ENCODE measurements around the gene RAB41.

The RAB41 gene

DNA sequence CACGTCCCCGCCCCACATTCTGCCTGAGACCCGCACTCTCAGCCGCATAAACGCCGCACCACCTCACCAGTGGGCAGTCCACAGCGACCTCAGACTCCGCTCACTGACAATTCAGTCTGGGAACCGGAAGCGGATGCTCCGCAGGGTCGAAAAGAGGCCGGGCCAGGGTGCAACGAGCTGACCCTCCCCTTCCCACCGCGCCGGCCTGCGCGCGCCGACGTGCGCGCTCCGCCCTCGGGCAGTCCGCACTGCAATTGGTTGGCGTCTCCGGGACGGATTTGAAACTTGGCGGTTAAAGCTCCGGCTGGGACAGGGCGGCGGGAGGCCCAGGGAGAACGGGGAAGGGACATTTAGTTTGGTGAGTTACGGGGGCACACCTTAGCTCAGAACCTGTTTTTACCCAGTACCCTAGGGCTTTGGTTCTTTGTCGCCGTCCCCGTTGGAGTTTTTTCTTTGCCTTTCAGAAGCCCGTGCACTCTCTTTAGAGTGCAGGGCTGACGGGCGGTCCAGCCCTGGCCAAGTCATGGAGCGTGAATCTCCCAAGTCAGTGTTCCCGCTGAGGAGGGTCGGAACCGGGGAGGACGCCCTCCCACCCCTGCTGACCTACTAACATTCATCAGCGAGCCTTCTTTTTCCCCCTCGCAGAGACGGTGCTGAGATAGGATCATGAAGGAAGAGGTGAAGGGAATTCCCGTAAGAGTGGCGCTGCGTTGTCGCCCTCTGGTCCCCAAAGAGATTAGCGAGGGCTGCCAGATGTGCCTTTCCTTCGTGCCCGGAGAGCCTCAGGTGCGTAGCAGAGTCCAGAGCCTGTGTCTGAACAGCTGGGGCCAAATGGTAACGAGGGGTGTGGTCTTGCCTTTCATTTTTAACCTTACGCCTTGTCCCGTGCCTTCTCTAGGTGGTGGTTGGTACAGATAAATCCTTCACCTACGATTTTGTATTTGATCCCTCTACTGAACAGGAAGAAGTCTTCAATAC lies 8.1 kb downstream of the RAB41 start, which contains the start of the genes KIF4A and PDZD11 (continued):
- TF ChIP-seq, protein P1, sequence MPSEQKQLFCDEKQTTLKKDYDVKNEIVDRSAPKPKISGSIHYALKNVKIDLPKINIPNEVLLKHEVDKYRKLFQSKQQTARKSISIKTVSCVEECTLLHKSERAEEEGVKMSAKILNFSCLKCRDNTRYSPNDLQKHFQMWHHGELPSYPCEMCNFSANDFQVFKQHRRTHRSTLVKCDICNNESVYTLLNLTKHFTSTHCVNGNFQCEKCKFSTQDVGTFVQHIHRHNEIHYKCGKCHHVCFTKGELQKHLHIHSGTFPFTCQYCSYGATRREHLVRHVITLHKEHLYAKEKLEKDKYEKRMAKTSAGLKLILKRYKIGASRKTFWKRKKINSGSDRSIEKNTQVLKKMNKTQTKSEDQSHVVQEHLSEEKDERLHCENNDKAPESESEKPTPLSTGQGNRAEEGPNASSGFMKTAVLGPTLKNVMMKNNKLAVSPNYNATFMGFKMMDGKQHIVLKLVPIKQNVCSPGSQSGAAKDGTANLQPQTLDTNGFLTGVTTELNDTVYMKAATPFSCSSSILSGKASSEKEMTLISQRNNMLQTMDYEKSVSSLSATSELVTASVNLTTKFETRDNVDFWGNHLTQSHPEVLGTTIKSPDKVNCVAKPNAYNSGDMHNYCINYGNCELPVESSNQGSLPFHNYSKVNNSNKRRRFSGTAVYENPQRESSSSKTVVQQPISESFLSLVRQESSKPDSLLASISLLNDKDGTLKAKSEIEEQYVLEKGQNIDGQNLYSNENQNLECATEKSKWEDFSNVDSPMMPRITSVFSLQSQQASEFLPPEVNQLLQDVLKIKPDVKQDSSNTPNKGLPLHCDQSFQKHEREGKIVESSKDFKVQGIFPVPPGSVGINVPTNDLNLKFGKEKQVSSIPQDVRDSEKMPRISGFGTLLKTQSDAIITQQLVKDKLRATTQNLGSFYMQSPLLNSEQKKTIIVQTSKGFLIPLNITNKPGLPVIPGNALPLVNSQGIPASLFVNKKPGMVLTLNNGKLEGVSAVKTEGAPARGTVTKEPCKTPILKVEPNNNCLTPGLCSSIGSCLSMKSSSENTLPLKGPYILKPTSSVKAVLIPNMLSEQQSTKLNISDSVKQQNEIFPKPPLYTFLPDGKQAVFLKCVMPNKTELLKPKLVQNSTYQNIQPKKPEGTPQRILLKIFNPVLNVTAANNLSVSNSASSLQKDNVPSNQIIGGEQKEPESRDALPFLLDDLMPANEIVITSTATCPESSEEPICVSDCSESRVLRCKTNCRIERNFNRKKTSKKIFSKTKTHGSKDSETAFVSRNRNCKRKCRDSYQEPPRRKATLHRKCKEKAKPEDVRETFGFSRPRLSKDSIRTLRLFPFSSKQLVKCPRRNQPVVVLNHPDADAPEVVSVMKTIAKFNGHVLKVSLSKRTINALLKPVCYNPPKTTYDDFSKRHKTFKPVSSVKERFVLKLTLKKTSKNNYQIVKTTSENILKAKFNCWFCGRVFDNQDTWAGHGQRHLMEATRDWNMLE (tag by site-specific recombination; conservative IDR thresholded peaks at IDR 0.05; ENCODE audit: low read depth): peak; percentile 86
- TF ChIP-seq KLF10 (tag by site-specific recombination; IDR thresholded peaks at IDR 0.05) (peak; percentile 28; the same call in 1 of the 2 replicates), GLIS1 (tag by site-specific recombination; IDR thresholded peaks at IDR 0.05) (0 out of 2 replicates have a peak, but pooled peaks have one; percentile 12)

DNA sequence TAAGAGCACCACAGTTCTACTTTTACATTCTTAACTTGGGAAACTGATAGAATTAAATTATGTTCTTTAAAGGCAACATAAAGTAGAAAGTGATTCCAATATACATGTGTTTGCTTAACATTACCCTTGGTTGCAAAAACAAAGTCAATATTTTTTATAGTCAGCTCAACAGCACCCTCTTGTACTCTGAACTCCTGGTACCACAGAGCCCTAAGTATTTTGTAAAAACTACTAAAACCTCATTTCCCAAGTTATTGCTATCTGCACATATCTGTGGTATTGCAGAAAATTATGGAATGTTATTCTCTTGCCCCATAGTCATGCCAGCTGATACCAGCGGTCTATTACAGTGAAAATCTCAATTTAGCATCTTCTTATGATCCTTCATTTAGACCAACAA lies 10.8 kb downstream of the RAB41 start:
- no peak overlapping the region for H3K4me3 ChIP-seq (ENCODE audit: low read depth, low read length)
- CTCF ChIA-PET: interaction anchor here (0.7 to 1.1 kb wide), 2 partner anchors 259 to 262 kb away, joined by 3 read pairs; no protein-coding TSS in a partner anchor
- peaks cover 7% of the 10 kb centered on the region; the same call in 1 of the 2 replicates for H3K4me1 ChIP-seq (ENCODE audit: control insufficient read depth, insufficient read depth, low read length)

DNA sequence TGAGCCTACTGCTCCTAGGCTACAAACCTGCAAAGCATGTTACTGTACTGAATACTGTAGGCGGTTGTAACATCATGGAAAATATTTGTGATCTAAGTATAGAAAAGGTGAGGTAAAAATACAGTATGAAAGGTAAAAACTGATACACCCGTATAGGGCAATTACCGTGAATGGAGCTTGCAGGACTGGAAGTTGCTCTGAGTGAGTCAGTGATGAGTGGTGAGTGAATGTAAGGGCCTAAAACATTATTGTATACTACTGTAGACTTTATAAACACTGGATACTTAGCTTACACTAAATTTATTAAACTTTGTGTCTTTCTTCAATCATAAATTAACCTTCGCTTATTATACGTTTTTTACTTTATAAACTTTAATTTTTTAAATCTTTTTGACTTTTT lies 11.6 kb downstream of the RAB41 start:
- no peak overlapping the region for H3K27ac ChIP-seq (ENCODE audit: extremely low read depth, low read depth, low read length)
- H3K9me3 ChIP-seq (ENCODE audit: control insufficient read depth, insufficient read depth, low read depth, low read length): no peaks in the 10 kb centered on the region; the same call in 1 of the 2 replicates
- peaks cover 7% of the 10 kb centered on the region; the same call in 1 of the 2 replicates for H3K4me1 ChIP-seq (ENCODE audit: control insufficient read depth, insufficient read depth, low read length)
- H3K4me3 ChIP-seq (ENCODE audit: low read depth, low read length): no peak overlapping the region
- peaks cover 44% of the 10 kb centered on the region in 2 experiments for H3K36me3 ChIP-seq (ENCODE audit: control insufficient read depth in 2 of 2, insufficient read depth in 1 of 2, low read length in 2 of 2)
- ChIA-PET POLR2A (no interaction called here), CTCF (interaction anchor here (0.6 to 0.7 kb wide), 2 partner anchors 91 to 261 kb away, joined by 3 read pairs; no protein-coding TSS in a partner anchor)
- TF ChIP-seq ZNF610 (tag by site-specific recombination; IDR thresholded peaks at IDR 0.05; ENCODE audit: borderline replicate concordance) (no peak), ZBTB21 (tag by site-specific recombination; IDR thresholded peaks at IDR 0.05) (no peak), ZNF670 (tag by site-specific recombination; IDR thresholded peaks at IDR 0.05; ENCODE audit: low read depth) (no peak), ZNF24 (tag by site-specific recombination; IDR thresholded peaks at IDR 0.05) (no peak), KLF10 (tag by site-specific recombination; IDR thresholded peaks at IDR 0.05) (no peak), ZSCAN23 (tag by site-specific recombination; IDR thresholded peaks at IDR 0.05) (no peak), ZNF138 (tag by site-specific recombination; IDR thresholded peaks at IDR 0.05; ENCODE audit: borderline replicate concordance) (no peak), ZXDB (tag by site-specific recombination; IDR thresholded peaks at IDR 0.05) (no peak), ZNF548 (tag by site-specific recombination; IDR thresholded peaks at IDR 0.05) (no peak), ZFP37 (tag by site-specific recombination; IDR thresholded peaks at IDR 0.05) (no peak), ZNF423 (tag by site-specific recombination; IDR thresholded peaks at IDR 0.05) (no peak)
- TF ChIP-seq, protein P2, sequence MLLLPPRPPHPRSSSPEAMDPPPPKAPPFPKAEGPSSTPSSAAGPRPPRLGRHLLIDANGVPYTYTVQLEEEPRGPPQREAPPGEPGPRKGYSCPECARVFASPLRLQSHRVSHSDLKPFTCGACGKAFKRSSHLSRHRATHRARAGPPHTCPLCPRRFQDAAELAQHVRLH (tag by site-specific recombination; IDR thresholded peaks at IDR 0.05): no peak
- TF ChIP-seq, protein P3, sequence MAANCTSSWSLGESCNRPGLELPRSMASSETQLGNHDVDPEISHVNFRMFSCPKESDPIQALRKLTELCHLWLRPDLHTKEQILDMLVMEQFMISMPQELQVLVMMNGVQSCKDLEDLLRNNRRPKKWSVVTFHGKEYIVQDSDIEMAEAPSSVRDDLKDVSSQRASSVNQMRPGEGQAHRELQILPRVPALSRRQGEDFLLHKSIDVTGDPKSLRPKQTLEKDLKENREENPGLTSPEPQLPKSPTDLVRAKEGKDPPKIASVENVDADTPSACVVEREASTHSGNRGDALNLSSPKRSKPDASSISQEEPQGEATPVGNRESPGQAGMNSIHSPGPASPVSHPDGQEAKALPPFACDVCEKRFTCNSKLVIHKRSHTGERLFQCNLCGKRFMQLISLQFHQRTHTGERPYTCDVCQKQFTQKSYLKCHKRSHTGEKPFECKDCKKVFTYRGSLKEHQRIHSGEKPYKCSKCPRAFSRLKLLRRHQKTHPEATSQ (tag by site-specific recombination; IDR thresholded peaks at IDR 0.05): no peak

More for the DNA sequence above, 10.8 kb downstream of the RAB41 start:
- no peak overlapping the region for H3K27ac ChIP-seq (ENCODE audit: extremely low read depth, low read depth, low read length)
- no peaks in the 10 kb centered on the region; the same call in 1 of the 2 replicates for H3K9me3 ChIP-seq (ENCODE audit: control insufficient read depth, insufficient read depth, low read depth, low read length)
- POLR2A ChIA-PET: no interaction called here
- TF ChIP-seq, protein P4, sequence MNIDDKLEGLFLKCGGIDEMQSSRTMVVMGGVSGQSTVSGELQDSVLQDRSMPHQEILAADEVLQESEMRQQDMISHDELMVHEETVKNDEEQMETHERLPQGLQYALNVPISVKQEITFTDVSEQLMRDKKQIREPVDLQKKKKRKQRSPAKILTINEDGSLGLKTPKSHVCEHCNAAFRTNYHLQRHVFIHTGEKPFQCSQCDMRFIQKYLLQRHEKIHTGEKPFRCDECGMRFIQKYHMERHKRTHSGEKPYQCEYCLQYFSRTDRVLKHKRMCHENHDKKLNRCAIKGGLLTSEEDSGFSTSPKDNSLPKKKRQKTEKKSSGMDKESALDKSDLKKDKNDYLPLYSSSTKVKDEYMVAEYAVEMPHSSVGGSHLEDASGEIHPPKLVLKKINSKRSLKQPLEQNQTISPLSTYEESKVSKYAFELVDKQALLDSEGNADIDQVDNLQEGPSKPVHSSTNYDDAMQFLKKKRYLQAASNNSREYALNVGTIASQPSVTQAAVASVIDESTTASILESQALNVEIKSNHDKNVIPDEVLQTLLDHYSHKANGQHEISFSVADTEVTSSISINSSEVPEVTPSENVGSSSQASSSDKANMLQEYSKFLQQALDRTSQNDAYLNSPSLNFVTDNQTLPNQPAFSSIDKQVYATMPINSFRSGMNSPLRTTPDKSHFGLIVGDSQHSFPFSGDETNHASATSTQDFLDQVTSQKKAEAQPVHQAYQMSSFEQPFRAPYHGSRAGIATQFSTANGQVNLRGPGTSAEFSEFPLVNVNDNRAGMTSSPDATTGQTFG (tag by site-specific recombination; IDR thresholded peaks at IDR 0.05; ENCODE audit: borderline replicate concordance): no peak
- TF ChIP-seq SALL2 (tag by site-specific recombination; IDR thresholded peaks at IDR 0.05; ENCODE audit: borderline replicate concordance) (no peak), ZNF10 (tag by site-specific recombination; IDR thresholded peaks at IDR 0.05) (no peak), KLF16 (tag by site-specific recombination; IDR thresholded peaks at IDR 0.05) (no peak), ZNF112 (tag by site-specific recombination; IDR thresholded peaks at IDR 0.05) (no peak), ZNF501 (tag by site-specific recombination; IDR thresholded peaks at IDR 0.05) (no peak)
- TF ChIP-seq, protein P5, sequence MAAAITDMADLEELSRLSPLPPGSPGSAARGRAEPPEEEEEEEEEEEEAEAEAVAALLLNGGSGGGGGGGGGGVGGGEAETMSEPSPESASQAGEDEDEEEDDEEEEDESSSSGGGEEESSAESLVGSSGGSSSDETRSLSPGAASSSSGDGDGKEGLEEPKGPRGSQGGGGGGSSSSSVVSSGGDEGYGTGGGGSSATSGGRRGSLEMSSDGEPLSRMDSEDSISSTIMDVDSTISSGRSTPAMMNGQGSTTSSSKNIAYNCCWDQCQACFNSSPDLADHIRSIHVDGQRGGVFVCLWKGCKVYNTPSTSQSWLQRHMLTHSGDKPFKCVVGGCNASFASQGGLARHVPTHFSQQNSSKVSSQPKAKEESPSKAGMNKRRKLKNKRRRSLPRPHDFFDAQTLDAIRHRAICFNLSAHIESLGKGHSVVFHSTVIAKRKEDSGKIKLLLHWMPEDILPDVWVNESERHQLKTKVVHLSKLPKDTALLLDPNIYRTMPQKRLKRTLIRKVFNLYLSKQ (tag by site-specific recombination; IDR thresholded peaks at IDR 0.05; ENCODE audit: borderline replicate concordance): no peak
- peaks cover 37 to 45% of the 10 kb centered on the region in 2 experiments for H3K36me3 ChIP-seq (ENCODE audit: control insufficient read depth in 2 of 2, insufficient read depth in 1 of 2, low read length in 2 of 2)

Data from HEK293 (cell line).